Caco-2 (cell line): ENCODE measurements around the gene SLC9A7. TPM values are rescaled to one million over a fixed set of nuclear protein-coding genes. Genes with fewer than 3 reads are reported as not detected.

ENCODE experiments used
- BruUV-seq: library from RNA; stranded (reverse); fragments of 400-500 nt; replicated peaks from 2 replicates; lab custom pipeline; 2021; lab: Mats Ljungman, UMichigan
- CTCF ChIA-PET: fragments of 300-600 bp; sonication (Branson Sonifier 250); formaldehyde crosslinking; loops from one replicate; lab custom pipeline; 2022; ENCODE audit warnings: antibody characterized with exemption; lab: Charles Lee
- POLR2A ChIA-PET: fragments of 300-600 bp; sonication (Branson Sonifier 250); formaldehyde crosslinking; loops from one replicate; lab custom pipeline; 2022; ENCODE audit warnings: antibody characterized with exemption; lab: Charles Lee
- DNase-seq, 2 experiments: peaks; one replicate each; pipeline versions ENCODE4 v3.0.0 to v3.0.0-alpha.2; 2020 to 2022
- H3K27me3 ChIP-seq: replicated peaks from 2 replicates; pipeline ENCODE4 v1.6.0; 2011; ENCODE audit warnings: low read length; ENCODE audit not compliant: control insufficient read depth, insufficient read depth
- H3K36me3 ChIP-seq: 2 replicates; pipeline ENCODE4 v1.5.1; 2011; ENCODE audit warnings: low read length; ENCODE audit not compliant: control insufficient read depth, insufficient read depth
- H3K4me1 ChIP-seq: fragments of 250-450 bp; sonication (Bioruptor Pico); 2 replicates; pipeline ENCODE4 v1.5.1; 2020; ENCODE audit warnings: mild to moderate bottlenecking
- H3K4me3 ChIP-seq: 2 replicates; pipeline ENCODE4 v1.5.1; 2011; ENCODE audit warnings: low read depth, mild to moderate bottlenecking, control low read depth, low read length
- H3K9me3 ChIP-seq: fragments of 250-450 bp; sonication (Bioruptor Pico); 2 replicates; pipeline ENCODE4 v1.5.1; 2020; ENCODE audit warnings: mild to moderate bottlenecking, moderate library complexity
- H3K27ac Mint-ChIP-seq: one replicate; pipeline ENCODE4 v1.8.0; 2022; ENCODE audit warnings: mixed read lengths; ENCODE audit not compliant: unreplicated experiment
- H3K27me3 Mint-ChIP-seq: one replicate; pipeline ENCODE4 v1.8.0; 2022; ENCODE audit warnings: mixed read lengths; ENCODE audit not compliant: insufficient read depth, unreplicated experiment
- H3K36me3 Mint-ChIP-seq: one replicate; pipeline ENCODE4 v1.8.0; 2022; ENCODE audit warnings: mild to moderate bottlenecking, mixed read lengths; ENCODE audit not compliant: insufficient read depth, unreplicated experiment
- H3K4me1 Mint-ChIP-seq: one replicate; pipeline ENCODE4 v1.8.0; 2022; ENCODE audit warnings: low read depth, mixed read lengths; ENCODE audit not compliant: unreplicated experiment
- H3K4me3 Mint-ChIP-seq: one replicate; pipeline ENCODE4 v1.8.0; 2022; ENCODE audit warnings: mild to moderate bottlenecking, moderate library complexity, mixed read lengths; ENCODE audit not compliant: unreplicated experiment
- H3K9me3 Mint-ChIP-seq: one replicate; pipeline ENCODE4 v1.8.0; 2022; ENCODE audit warnings: mixed read lengths; ENCODE audit not compliant: unreplicated experiment
- CTCF ChIP-seq, 2 experiments: fragments of 200-600 bp in 1 of 2; IDR thresholded peaks; 1 replicate in 1 of 2; 2 replicates in 1 of 2; pipeline versions ENCODE4 v1.5.1 to v1.8.0; 2011 to 2022; ENCODE audit warnings: antibody characterized with exemption in 1 of 2, control low read depth in 1 of 2, inconsistent platforms in 1 of 2, low read depth in 1 of 2, low read length in 1 of 2, mild to moderate bottlenecking in 1 of 2, moderate library complexity in 1 of 2; ENCODE audit not compliant: insufficient read depth in 1 of 2, severe bottlenecking in 1 of 2, unreplicated experiment in 1 of 2
- intact Hi-C: fragments of 100-400 bp; cut with micrococcal nuclease; formaldehyde crosslinking; loops from one replicate; pipeline ENCODE4 v1.10.0; 2022; ENCODE audit not compliant: unreplicated experiment
- total RNA-seq: library from RNA; stranded (reverse); gene quantifications from 2 replicates; pipeline ENCODE4 v1.2.3, GENCODE V29; 2022

Gene SLC9A7
- total RNA-seq, 1 experiment from 2014 or later: 20.1 TPM

- TF ChIP-seq CTCF (IDR thresholded peaks at IDR 0.05; ENCODE audit: insufficient read depth in 1 of 2, low read depth in 1 of 2, low read length in 1 of 2, severe bottlenecking in 1 of 2, unreplicated experiment in 1 of 2): no peak
- Mint-ChIP-seq H3K4me1 (no peaks in the 10 kb centered on the region), H3K27ac (no peak overlapping the region), H3K27me3 (no peaks in the 10 kb centered on the region), H3K36me3 (peaks cover 6% of the 10 kb centered on the region), H3K4me3 (no peak overlapping the region), H3K9me3 (no peaks in the 10 kb centered on the region)
- Histone ChIP-seq H3K36me3 (no peaks in the 10 kb centered on the region), H3K27me3 (no peaks in the 10 kb centered on the region), H3K4me3 (no peak overlapping the region), H3K4me1 (no peaks in the 10 kb centered on the region), H3K9me3 (no peaks in the 10 kb centered on the region)
- no TSS peak for BruUV-seq
- DNase-seq: no peak
- CTCF ChIA-PET: no interaction called here
- intact Hi-C loops: no loop called here
- POLR2A ChIA-PET: no interaction called here
Measured at GRCh38 chrX:46610070-46610658, 148.8 kb downstream of the SLC9A7 start.

DNA sequence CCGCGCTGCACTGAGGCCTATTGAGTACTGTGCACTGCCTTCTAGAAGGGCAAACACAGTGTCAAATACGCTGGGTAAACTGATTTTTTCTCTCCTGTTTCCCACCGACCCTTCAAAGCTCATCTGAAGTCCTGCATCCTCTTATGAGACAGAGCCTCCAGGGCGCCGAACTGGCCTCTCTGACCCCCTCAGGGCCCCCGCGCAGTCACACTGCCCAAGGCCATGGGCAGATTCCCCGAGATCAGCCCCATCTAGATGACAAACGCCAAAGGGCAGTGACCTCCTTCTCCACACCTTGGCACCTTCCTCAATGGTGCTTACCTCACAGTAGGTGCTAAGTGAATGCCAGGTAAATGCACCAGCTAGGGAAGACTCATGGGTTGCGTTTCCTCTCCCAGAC, 151.0 kb downstream of the SLC9A7 start:
- no TSS peak for BruUV-seq

GRCh38 chrX:46602468-46603102, 156.3 kb downstream of the SLC9A7 start:
- H3K4me1 Mint-ChIP-seq: no peaks in the 10 kb centered on the region
- H3K36me3 Mint-ChIP-seq: peaks cover 5% of the 10 kb centered on the region
- Histone ChIP-seq H3K9me3 (no peaks in the 10 kb centered on the region), H3K4me1 (no peaks in the 10 kb centered on the region), H3K4me3 (no peak overlapping the region), H3K36me3 (no peaks in the 10 kb centered on the region; the same call in 1 of the 2 replicates), H3K27me3 (no peaks in the 10 kb centered on the region)
- BruUV-seq: no TSS peak
- intact Hi-C loops: no loop called here
- no peak for DNase-seq
- H3K27ac Mint-ChIP-seq: no peak overlapping the region
- no peaks in the 10 kb centered on the region for H3K9me3 Mint-ChIP-seq
- ChIA-PET CTCF (no interaction called here), POLR2A (no interaction called here)
- H3K4me3 Mint-ChIP-seq: no peak overlapping the region
- no peak for TF ChIP-seq CTCF (IDR thresholded peaks at IDR 0.05; ENCODE audit: insufficient read depth in 1 of 2, low read depth in 1 of 2, low read length in 1 of 2, severe bottlenecking in 1 of 2, unreplicated experiment in 1 of 2)
- H3K27me3 Mint-ChIP-seq: no peaks in the 10 kb centered on the region

More for the DNA sequence above, 151.0 kb downstream of the SLC9A7 start:
- intact Hi-C loops: no loop called here
- ChIA-PET POLR2A (no interaction called here), CTCF (interaction anchor here (0.6 kb wide), 1 partner anchor 663 kb away, joined by 5 read pairs; no protein-coding TSS in a partner anchor)
- TF ChIP-seq CTCF (IDR thresholded peaks at IDR 0.05; ENCODE audit: insufficient read depth in 1 of 2, low read depth in 1 of 2, low read length in 1 of 2, severe bottlenecking in 1 of 2, unreplicated experiment in 1 of 2): no peak
- Mint-ChIP-seq H3K4me1 (no peaks in the 10 kb centered on the region), H3K36me3 (peaks cover 6% of the 10 kb centered on the region), H3K9me3 (no peaks in the 10 kb centered on the region), H3K27ac (no peak overlapping the region), H3K27me3 (no peaks in the 10 kb centered on the region), H3K4me3 (no peak overlapping the region)
- H3K4me3 ChIP-seq: no peak overlapping the region
- no peaks in the 10 kb centered on the region for H3K36me3 ChIP-seq
- no peaks in the 10 kb centered on the region for H3K4me1 ChIP-seq
- H3K9me3 ChIP-seq: no peaks in the 10 kb centered on the region
- H3K27me3 ChIP-seq: no peaks in the 10 kb centered on the region
- no peak for DNase-seq
